Endothelial cell of umbilical vein (primary cell): ENCODE data around the gene CPLANE2. TPM values are rescaled to one million over a fixed set of nuclear protein-coding genes. Genes with fewer than 3 reads are reported as not detected.

ENCODE experiments used
- BruUV-seq: library from RNA; stranded (reverse); fragments of 400-500 nt; replicated peaks from 2 replicates; lab custom pipeline; 2021; lab: Mats Ljungman, UMichigan
- CTCF ChIA-PET: fragments of 300-600, 350-600 bp; sonication (Branson Sonifier 250); formaldehyde crosslinking; loops from one replicate; lab custom pipeline; 2021; ENCODE audit warnings: antibody characterized with exemption, inconsistent platforms; lab: Charles Lee
- POLR2A ChIA-PET: fragments of 300-600, 350-600 bp; sonication (Branson Sonifier 250); formaldehyde crosslinking; loops from one replicate; lab custom pipeline; 2021; ENCODE audit warnings: antibody characterized with exemption, inconsistent platforms; lab: Charles Lee
- DNase-seq: peaks from one replicate; pipeline ENCODE4 v3.0.0-alpha.2; 2011; ENCODE audit warnings: low read depth, low spot score
- FAIRE-seq: peaks from 2 replicates; lab custom pipeline; 2011; peaks lifted over from hg19 to GRCh38; lab: Jason Lieb, UNC
- H2AFZ ChIP-seq: 2 replicates; pipeline ENCODE4 v1.6.0; 2012; ENCODE audit warnings: low read depth, low read length, control low read depth, inconsistent platforms
- H3K27ac ChIP-seq: 2 replicates; pipeline ENCODE4 v1.5.1; 2011; ENCODE audit warnings: low read depth, mild to moderate bottlenecking, control low read depth, low read length, moderate library complexity; ENCODE audit not compliant: insufficient read depth
- H3K27me3 ChIP-seq, 2 experiments: 2 replicates each; pipeline versions ENCODE4 v1.6.0 to v1.6.1; 2011; ENCODE audit warnings: low read length in 2 of 2, mixed read lengths in 1 of 2; ENCODE audit not compliant: control insufficient read depth in 2 of 2, insufficient read depth in 2 of 2
- H3K36me3 ChIP-seq, 2 experiments: 2 replicates in 1 of 2; 3 replicates in 1 of 2; pipeline ENCODE4 v1.5.1; 2011; ENCODE audit warnings: low read length in 2 of 2, mild to moderate bottlenecking in 1 of 2, moderate library complexity in 1 of 2; ENCODE audit not compliant: control insufficient read depth in 2 of 2, insufficient read depth in 2 of 2; ENCODE audit errors: extremely low read depth in 1 of 2
- H3K4me1 ChIP-seq: 3 replicates; pipeline ENCODE4 v1.5.1; 2011; ENCODE audit warnings: mild to moderate bottlenecking, low read length; ENCODE audit not compliant: control insufficient read depth, insufficient read depth; ENCODE audit errors: extremely low read depth
- H3K4me2 ChIP-seq: 2 replicates; pipeline ENCODE4 v1.6.1; 2011; ENCODE audit warnings: low read length, control low read depth, mixed read lengths; ENCODE audit not compliant: insufficient read depth
- H3K4me3 ChIP-seq, 3 experiments: fragments of 200-600 bp in 1 of 3; sonication (generic), shearing (Covaris generic) in 1 of 3; replicated peaks in 1 of 3; 2 replicates each; pipeline ENCODE4 v1.5.1; 2011 to 2016; ENCODE audit warnings: control low read depth in 3 of 3, low read length in 3 of 3, mild to moderate bottlenecking in 2 of 3, inconsistent platforms in 1 of 3, low read depth in 1 of 3, moderate library complexity in 1 of 3; ENCODE audit not compliant: insufficient read depth in 1 of 3
- H3K79me2 ChIP-seq: 2 replicates; pipeline ENCODE4 v1.6.0; 2012; ENCODE audit warnings: low read length, inconsistent platforms; ENCODE audit not compliant: control insufficient read depth, insufficient read depth
- H3K9ac ChIP-seq: replicated peaks from 2 replicates; pipeline ENCODE3; 2011; ENCODE audit warnings: low read length, control low read depth; ENCODE audit not compliant: insufficient read depth; ENCODE audit errors: extremely low read depth
- H3K9me1 ChIP-seq: replicated peaks from 3 replicates; pipeline ENCODE4 v1.6.0; 2011; ENCODE audit warnings: mild to moderate bottlenecking, low read length; ENCODE audit not compliant: control insufficient read depth, insufficient read depth; ENCODE audit errors: extremely low read depth
- H3K9me3 ChIP-seq: replicated peaks from 2 replicates; pipeline ENCODE4 v1.5.1; 2012; ENCODE audit warnings: low read length, inconsistent platforms; ENCODE audit not compliant: control insufficient read depth, insufficient read depth
- H4K20me1 ChIP-seq: replicated peaks from 2 replicates; pipeline ENCODE3; 2011; ENCODE audit warnings: mild to moderate bottlenecking, low read length; ENCODE audit not compliant: control insufficient read depth, insufficient read depth; ENCODE audit errors: extremely low read depth
- EZH2 ChIP-seq: IDR thresholded peaks from 2 replicates; pipeline ENCODE4 v1.6.1; 2012; ENCODE audit warnings: borderline replicate concordance, low read depth, mild to moderate bottlenecking, moderate library complexity, low read length, inconsistent platforms; ENCODE audit not compliant: severe bottlenecking
- FOS ChIP-seq: IDR thresholded peaks from 2 replicates; pipeline ENCODE4 v1.6.1; 2011; ENCODE audit warnings: mild to moderate bottlenecking, low read length, moderate library complexity, borderline replicate concordance; ENCODE audit not compliant: insufficient read depth
- GATA2 ChIP-seq: IDR thresholded peaks from 2 replicates; pipeline ENCODE4 v1.7.0; 2011; ENCODE audit warnings: low read depth, mild to moderate bottlenecking, moderate library complexity, mixed read lengths, low read length; ENCODE audit not compliant: insufficient read length, insufficient read depth
- JUN ChIP-seq: IDR thresholded peaks from 2 replicates; pipeline ENCODE4 v1.6.1; 2011; ENCODE audit warnings: borderline replicate concordance, low read depth; ENCODE audit not compliant: insufficient read length, insufficient read depth
- MYC ChIP-seq: IDR thresholded peaks from one replicate; pipeline ENCODE4 v1.6.1; 2011; ENCODE audit warnings: mild to moderate bottlenecking, low read depth, low read length
- POLR2A ChIP-seq: IDR thresholded peaks from 2 replicates; pipeline ENCODE4 v1.6.1; 2012; ENCODE audit warnings: low read depth, mild to moderate bottlenecking, control low read depth, low read length
- POLR2AphosphoS5 ChIP-seq: IDR thresholded peaks from 2 replicates; pipeline ENCODE4 v1.6.1; 2012; ENCODE audit warnings: low read depth, mild to moderate bottlenecking, control low read depth, low read length, moderate library complexity; ENCODE audit not compliant: insufficient read depth
- dilution Hi-C: fragments of 300-500 bp; cut with MboI; formaldehyde crosslinking; loops from one replicate; pipeline ENCODE4 v1.15.0; 2019; ENCODE audit warnings: low sequenced_read_pairs; ENCODE audit not compliant: extremely low pct_ligation_motif_present
- intact Hi-C: fragments of 100-400 bp; cut with micrococcal nuclease; formaldehyde crosslinking; loops from one replicate; pipeline ENCODE4 v1.10.0; 2022
- polyA plus RNA-seq, 4 experiments: library from polyadenylated mRNA; depleted of rRNA in 3 of 4; stranded (reverse) in 3 of 4; unstranded in 1 of 4; fragments of >200 nt; gene quantifications; 2 replicates each; pipeline versions ENCODE4 v1.2.1 to v1.2.3, GENCODE V29; 2011 to 2012; ENCODE audit warnings: missing spikeins in 1 of 4
- small RNA-seq: library from RNA; depleted of rRNA; stranded (forward); fragments of <200 nt; gene quantifications from one replicate; pipeline ENCODE3, GENCODE V24; 2012; ENCODE audit warnings: low replicate concordance, low read depth; ENCODE audit not compliant: insufficient read depth, insufficient read length
- total RNA-seq: library from RNA; stranded (reverse); gene quantifications from 2 replicates; pipeline ENCODE4 v1.2.3, GENCODE V29; 2021
- TF ChIP-seq, protein P1 (sequence below): IDR thresholded peaks from 2 replicates; pipeline ENCODE4 v1.6.1; 2011; ENCODE audit not compliant: insufficient read depth, insufficient read length
- TF ChIP-seq, protein P2 (sequence below), 2 donors: IDR thresholded peaks; 1 replicate in 1 of 2; 2 replicates in 1 of 2; pipeline ENCODE4 v1.5.1; 2011; ENCODE audit warnings: low read length in 2 of 2, mild to moderate bottlenecking in 2 of 2, moderate library complexity in 2 of 2, control low read depth in 1 of 2, inconsistent platforms in 1 of 2, low read depth in 1 of 2; ENCODE audit not compliant: insufficient read depth in 1 of 2; ENCODE audit errors: extremely low read depth in 1 of 2

CPLANE2 gene
- total and polyA plus RNA-seq, 2 donors (not counting 3 experiments of a cell fraction or from before 2014, with no cell fraction given) = 3.9 to 4.6 TPM

DNA sequence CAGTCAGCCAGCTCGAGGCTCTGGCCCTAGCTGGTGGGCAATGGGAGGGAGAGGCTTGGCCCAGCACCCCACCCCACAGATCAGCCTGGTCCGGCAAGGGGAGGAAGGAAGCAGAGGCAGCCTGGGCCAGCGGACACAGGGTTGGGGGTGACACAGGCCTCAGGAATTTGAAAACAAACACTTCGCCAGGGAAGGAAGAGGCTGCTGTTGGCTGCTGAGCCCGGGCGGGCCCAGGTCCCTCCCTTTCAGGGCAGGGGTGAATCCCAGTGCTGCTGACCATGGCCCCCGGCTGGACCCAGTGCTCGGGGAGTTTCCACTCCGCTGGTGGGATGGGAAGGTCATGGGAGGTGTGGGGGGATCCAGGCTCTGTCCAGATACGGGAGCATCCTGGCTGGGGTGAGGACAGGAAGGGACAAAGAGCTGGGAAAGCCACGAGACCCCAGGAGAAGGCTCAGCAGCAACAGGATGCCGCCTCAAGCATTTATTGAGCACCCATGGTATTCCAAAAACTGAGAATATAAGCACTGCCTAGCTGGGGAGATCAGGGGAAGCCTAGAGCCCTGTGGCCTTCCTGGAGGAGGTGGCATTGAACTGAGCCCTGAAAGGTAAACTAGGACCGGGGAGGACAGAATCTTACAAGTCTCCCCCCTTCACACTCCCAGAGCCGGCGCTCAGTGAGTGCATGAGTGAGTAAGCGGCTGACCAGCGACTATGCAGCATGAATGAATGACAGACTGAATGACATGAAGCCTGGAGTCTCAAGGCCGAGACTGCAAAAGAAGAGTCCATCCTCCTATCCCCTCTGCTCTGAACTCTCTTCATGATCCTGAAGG is 54.9 kb downstream of the CPLANE2 start:
- CTCF ChIA-PET = interaction anchor here (1.5 to 16.2 kb wide), 6 partner anchors 18 to 109 kb away, joined by 5 to 353 read pairs (median 13); partner anchors contain the start of genes EPHA2 and FAM131C
- POLR2A ChIA-PET = interaction anchor here (0.6 to 2.2 kb wide), 5 partner anchors 27 to 113 kb away, joined by 5 to 17 read pairs (median 7); partner anchors contain the start of gene EPHA2
- dilution Hi-C loops = no loop called here
- Histone ChIP-seq H3K9me1 (no peaks in the 10 kb centered on the region), H3K4me3 (no peak overlapping the region), H4K20me1 (no peaks in the 10 kb centered on the region), H3K27me3 (no peaks in the 10 kb centered on the region), H3K27ac (peak overlapping the region; percentile 94), H3K9me3 (no peaks in the 10 kb centered on the region), H3K4me2 (peak overlapping the region; percentile 66), H3K4me1 (peaks cover 30% of the 10 kb centered on the region), H3K36me3 (no peaks in the 10 kb centered on the region), H2AFZ (no peak overlapping the region), H3K9ac (peak overlapping the region; percentile 73), H3K79me2 (peaks cover 3% of the 10 kb centered on the region)
- DNase-seq (peak; percentile 96), FAIRE-seq (peak; percentile 100)
- peak; percentile 36 for TF ChIP-seq MYC
- TF ChIP-seq GATA2 = no peak
- TF ChIP-seq, protein P1, sequence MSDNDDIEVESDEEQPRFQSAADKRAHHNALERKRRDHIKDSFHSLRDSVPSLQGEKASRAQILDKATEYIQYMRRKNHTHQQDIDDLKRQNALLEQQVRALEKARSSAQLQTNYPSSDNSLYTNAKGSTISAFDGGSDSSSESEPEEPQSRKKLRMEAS = no peak
- TF ChIP-seq, protein P2, sequence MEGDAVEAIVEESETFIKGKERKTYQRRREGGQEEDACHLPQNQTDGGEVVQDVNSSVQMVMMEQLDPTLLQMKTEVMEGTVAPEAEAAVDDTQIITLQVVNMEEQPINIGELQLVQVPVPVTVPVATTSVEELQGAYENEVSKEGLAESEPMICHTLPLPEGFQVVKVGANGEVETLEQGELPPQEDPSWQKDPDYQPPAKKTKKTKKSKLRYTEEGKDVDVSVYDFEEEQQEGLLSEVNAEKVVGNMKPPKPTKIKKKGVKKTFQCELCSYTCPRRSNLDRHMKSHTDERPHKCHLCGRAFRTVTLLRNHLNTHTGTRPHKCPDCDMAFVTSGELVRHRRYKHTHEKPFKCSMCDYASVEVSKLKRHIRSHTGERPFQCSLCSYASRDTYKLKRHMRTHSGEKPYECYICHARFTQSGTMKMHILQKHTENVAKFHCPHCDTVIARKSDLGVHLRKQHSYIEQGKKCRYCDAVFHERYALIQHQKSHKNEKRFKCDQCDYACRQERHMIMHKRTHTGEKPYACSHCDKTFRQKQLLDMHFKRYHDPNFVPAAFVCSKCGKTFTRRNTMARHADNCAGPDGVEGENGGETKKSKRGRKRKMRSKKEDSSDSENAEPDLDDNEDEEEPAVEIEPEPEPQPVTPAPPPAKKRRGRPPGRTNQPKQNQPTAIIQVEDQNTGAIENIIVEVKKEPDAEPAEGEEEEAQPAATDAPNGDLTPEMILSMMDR (IDR thresholded peaks at IDR 0.05; ENCODE audit: extremely low read depth in 1 of 2, insufficient read depth in 1 of 2, low read depth in 1 of 2, low read length in 2 of 2) = no peak
- TF ChIP-seq POLR2A = peak; percentile 85
- TF ChIP-seq POLR2AphosphoS5 = peak; percentile 92
- TF ChIP-seq EZH2 = no peak
- peak; percentile 61 for TF ChIP-seq JUN
- peak; percentile 84 for TF ChIP-seq FOS
- intact Hi-C loops = loop anchor here (1.0 kb wide), 4 partner anchors 18 to 43 kb away; partner anchors contain the start of gene EPHA2
- TSS peak; percentile 67 for BruUV-seq

Small RNA genes lying within 50 kb of the gene (small RNA-seq; reads per million reads assigned to genes)
- not detected for gene MT1XP1

Other genes starting within 250 kb of the CPLANE2 start
- not detected in 2 replicates for gene SRARP, start 232.9 kb downstream of the CPLANE2 start, total RNA-seq
- gene SRARP, start 232.9 kb downstream of the CPLANE2 start, polyA plus RNA-seq = not detected in 2 replicates
- gene HSPB7, start 219.1 kb downstream of the CPLANE2 start, total RNA-seq = not detected in 2 replicates
- not detected in 2 replicates for gene HSPB7, start 219.1 kb downstream of the CPLANE2 start, polyA plus RNA-seq
- not detected in 2 replicates for gene CLCNKA, start 215.1 kb downstream of the CPLANE2 start, total RNA-seq
- not detected in 2 replicates for gene CLCNKA, start 215.1 kb downstream of the CPLANE2 start, polyA plus RNA-seq
- not detected in 2 replicates for gene CLCNKB, start 193.4 kb downstream of the CPLANE2 start, total RNA-seq
- gene CLCNKB, start 193.4 kb downstream of the CPLANE2 start, polyA plus RNA-seq = 0.18 and 0.40 TPM in 2 replicates
- 0.44 TPM in 1 of 2 replicates, not detected in the other for gene FAM131C, start 163.5 kb downstream of the CPLANE2 start, total RNA-seq
- gene FAM131C, start 163.5 kb downstream of the CPLANE2 start, polyA plus RNA-seq = 0.23 and 0.32 TPM in 2 replicates
- gene EPHA2, start 81.1 kb downstream of the CPLANE2 start, total RNA-seq = 125 and 141 TPM in 2 replicates
- gene EPHA2, start 81.1 kb downstream of the CPLANE2 start, polyA plus RNA-seq = 147 and 169 TPM in 2 replicates
- 6.2 and 9.2 TPM in 2 replicates for gene ARHGEF19, start 24.5 kb downstream of the CPLANE2 start, total RNA-seq
- gene ARHGEF19, start 24.5 kb downstream of the CPLANE2 start, polyA plus RNA-seq = 8.0 and 8.4 TPM in 2 replicates
- 16.3 and 17.3 TPM in 2 replicates for gene FBXO42, start 115.3 kb upstream of the CPLANE2 start, total RNA-seq
- gene FBXO42, start 115.3 kb upstream of the CPLANE2 start, polyA plus RNA-seq = 17.1 and 20.4 TPM in 2 replicates
- 164 and 168 TPM in 2 replicates for gene SZRD1, start 130.1 kb upstream of the CPLANE2 start, total RNA-seq
- gene SZRD1, start 130.1 kb upstream of the CPLANE2 start, polyA plus RNA-seq = 162 and 168 TPM in 2 replicates
- gene SPATA21, start 200.2 kb upstream of the CPLANE2 start, total RNA-seq = not detected in 2 replicates
- not detected in 2 replicates for gene SPATA21, start 200.2 kb upstream of the CPLANE2 start, polyA plus RNA-seq
- 101 and 107 TPM in 2 replicates for gene NECAP2, start 203.5 kb upstream of the CPLANE2 start, total RNA-seq
- gene NECAP2, start 203.5 kb upstream of the CPLANE2 start, polyA plus RNA-seq = 137 and 148 TPM in 2 replicates